A673 (cell line): ENCODE results near the gene COL4A2. TPM values are rescaled to one million over a fixed set of nuclear protein-coding genes. Genes with fewer than 3 reads are reported as not detected.

Source experiments
- BruUV-seq: library from RNA; stranded (reverse); fragments of 400-500 nt; replicated peaks from 2 replicates; lab custom pipeline; 2021; lab: Mats Ljungman, UMichigan
- CTCF ChIA-PET: fragments of 300-600 bp; sonication (Branson Sonifier 250); formaldehyde crosslinking; loops from one replicate; lab custom pipeline; 2022; ENCODE audit warnings: antibody characterized with exemption; lab: Charles Lee
- POLR2A ChIA-PET: fragments of 300-600 bp; sonication (Branson Sonifier 250); formaldehyde crosslinking; loops from one replicate; lab custom pipeline; 2022; ENCODE audit warnings: antibody characterized with exemption; ENCODE audit not compliant: low non-redundant PET; lab: Charles Lee
- DNase-seq: peaks from one replicate; pipeline ENCODE4 v3.0.0-alpha.2; 2015; ENCODE audit warnings: low spot score
- H3K27ac ChIP-seq: fragments of 200-600 bp; sonication (generic); 2 replicates; pipeline ENCODE4 v1.5.1; 2016; ENCODE audit warnings: mixed run types, low read depth, mild to moderate bottlenecking, mixed read lengths, antibody characterized with exemption, low read length; ENCODE audit not compliant: poor library complexity, severe bottlenecking
- H3K27me3 ChIP-seq: fragments of 200-600 bp; sonication (generic); replicated peaks from 2 replicates; pipeline ENCODE4 v1.6.1; 2017; ENCODE audit warnings: mixed run types, low read depth, mild to moderate bottlenecking, mixed read lengths, antibody characterized with exemption, low read length; ENCODE audit not compliant: insufficient read depth, poor library complexity
- H3K36me3 ChIP-seq: fragments of 200-600 bp; sonication (generic); 2 replicates; pipeline ENCODE4 v1.6.1; 2016; ENCODE audit warnings: mixed run types, mild to moderate bottlenecking, mixed read lengths, antibody characterized with exemption, low read length; ENCODE audit not compliant: insufficient read depth, poor library complexity, severe bottlenecking
- H3K4me1 ChIP-seq: fragments of 200-600 bp; sonication (generic); 2 replicates; pipeline ENCODE4 v1.6.1; 2017; ENCODE audit warnings: mixed run types, mild to moderate bottlenecking, mixed read lengths, antibody characterized with exemption, low read length; ENCODE audit not compliant: insufficient read depth, poor library complexity, severe bottlenecking
- H3K4me3 ChIP-seq: fragments of 200-600 bp; sonication (generic); 2 replicates; pipeline ENCODE4 v1.5.1; 2016; ENCODE audit warnings: low read depth, mixed run types, mild to moderate bottlenecking, mixed read lengths, low read length; ENCODE audit not compliant: poor library complexity, severe bottlenecking
- H3K9me3 ChIP-seq: fragments of 200-600 bp; sonication (generic); 2 replicates; pipeline ENCODE4 v1.6.1; 2016; ENCODE audit warnings: mixed run types, low read depth, mild to moderate bottlenecking, mixed read lengths, antibody characterized with exemption, low read length; ENCODE audit not compliant: poor library complexity, severe bottlenecking
- CTCF ChIP-seq: fragments of 300-800, 200-600 bp; sonication (generic); conservative IDR thresholded peaks from 2 replicates; pipeline ENCODE4 v1.5.1; 2017; ENCODE audit warnings: low read depth, mild to moderate bottlenecking, antibody characterized with exemption, low read length, moderate library complexity, mixed read lengths
- EZH2 ChIP-seq: fragments of 200-600 bp; sonication (generic); IDR thresholded peaks from 2 replicates; pipeline ENCODE4 v1.6.1; 2017; ENCODE audit warnings: borderline replicate concordance, low read depth, mild to moderate bottlenecking, mixed read lengths, antibody characterized with exemption, low read length; ENCODE audit not compliant: poor library complexity, severe bottlenecking
- intact Hi-C: fragments of 100-400 bp; cut with micrococcal nuclease; formaldehyde crosslinking; loops from one replicate; pipeline ENCODE4 v1.10.0; 2022; ENCODE audit not compliant: unreplicated experiment
- total RNA-seq: library from RNA; stranded (reverse); gene quantifications from 2 replicates; pipeline ENCODE4 v1.2.3, GENCODE V29; 2021

Gene COL4A2
- total RNA-seq, 1 experiment from 2014 or later, result 184 TPM

DNA sequence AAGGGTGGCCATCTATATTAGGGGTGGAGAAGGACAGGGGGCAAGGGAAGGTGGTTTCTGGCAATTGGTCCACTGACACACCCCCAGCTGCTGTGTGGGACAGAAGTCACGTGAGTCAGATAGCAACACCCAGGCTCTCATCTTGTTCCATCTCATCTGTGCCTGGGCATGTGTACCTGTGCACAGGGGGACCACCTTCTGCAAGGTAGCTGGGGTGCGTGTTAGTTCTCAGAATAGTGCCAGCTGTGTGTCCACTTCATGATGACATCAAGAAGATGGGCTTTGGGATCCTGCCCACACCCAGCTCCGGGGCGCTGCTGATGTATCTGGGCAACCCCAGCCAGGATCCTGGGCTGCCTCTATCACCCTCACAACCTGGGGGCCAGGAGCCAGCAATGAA lies 38.6 kb downstream of the COL4A2 start:
- Histone ChIP-seq H3K27me3 (no peaks in the 10 kb centered on the region), H3K4me3 (no peak overlapping the region), H3K9me3 (no peaks in the 10 kb centered on the region), H3K4me1 (peaks cover 22% of the 10 kb centered on the region), H3K27ac (no peak overlapping the region), H3K36me3 (no peaks in the 10 kb centered on the region)
- POLR2A ChIA-PET, result no interaction called here
- BruUV-seq, result no TSS peak
- TF ChIP-seq EZH2 (no peak), CTCF (no peak)
- CTCF ChIA-PET, result no interaction called here
- DNase-seq, result no peak
- intact Hi-C loops, result no loop called here

DNA sequence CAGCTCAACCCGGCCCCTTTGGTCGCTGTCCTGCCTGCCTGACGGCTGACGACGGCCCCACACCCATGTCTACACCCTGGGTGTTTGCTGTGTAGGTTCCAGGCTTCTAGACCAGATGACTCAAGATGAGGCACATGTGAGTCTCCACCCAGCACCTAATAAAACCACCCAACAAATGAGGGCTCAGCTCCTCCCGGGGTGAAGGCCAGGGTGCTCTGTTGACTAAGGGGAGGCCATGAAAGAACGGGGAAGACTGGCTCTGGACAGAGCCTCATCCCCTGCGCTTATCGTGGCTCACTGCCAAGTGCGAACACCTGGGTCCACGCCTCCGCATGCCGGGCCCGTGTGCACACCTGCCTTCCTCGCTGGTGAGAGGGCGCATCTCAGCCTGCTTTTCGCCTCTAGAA lies 39.6 kb downstream of the COL4A2 start:
- Histone ChIP-seq H3K27ac (no peak overlapping the region), H3K9me3 (no peaks in the 10 kb centered on the region), H3K4me3 (no peak overlapping the region), H3K4me1 (peaks cover 12% of the 10 kb centered on the region), H3K36me3 (no peaks in the 10 kb centered on the region), H3K27me3 (no peaks in the 10 kb centered on the region)
- intact Hi-C loops, result no loop called here
- TF ChIP-seq EZH2 (no peak), CTCF (no peak)
- no peak for DNase-seq
- CTCF ChIA-PET, result no interaction called here
- POLR2A ChIA-PET, result no interaction called here
- BruUV-seq, result no TSS peak

DNA sequence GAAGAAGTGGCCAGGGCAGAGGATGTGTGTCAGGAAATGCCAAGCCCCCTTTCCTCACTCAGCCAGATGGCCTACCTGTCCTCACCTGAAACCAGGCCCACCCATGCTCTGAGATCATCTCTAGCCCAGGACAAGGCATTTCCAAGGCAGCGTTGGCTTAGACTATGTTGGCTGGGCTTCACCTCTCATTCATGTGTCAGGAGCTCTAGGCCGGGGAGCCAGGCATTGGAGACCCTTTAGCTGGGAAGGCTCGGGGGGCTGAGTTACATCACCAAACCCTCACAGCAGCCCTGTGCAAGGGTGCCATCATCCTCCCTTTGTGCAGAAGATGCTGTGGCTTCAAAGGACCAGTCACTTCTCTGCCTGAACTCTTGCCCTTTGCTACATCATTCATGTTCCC lies 40.0 kb downstream of the COL4A2 start:
- Histone ChIP-seq H3K4me3 (no peak overlapping the region), H3K36me3 (no peaks in the 10 kb centered on the region), H3K4me1 (peaks cover 8% of the 10 kb centered on the region), H3K9me3 (no peaks in the 10 kb centered on the region), H3K27ac (no peak overlapping the region), H3K27me3 (no peaks in the 10 kb centered on the region)
- CTCF ChIA-PET, result no interaction called here
- POLR2A ChIA-PET, result no interaction called here
- intact Hi-C loops, result no loop called here
- BruUV-seq, result no TSS peak
- DNase-seq, result no peak
- TF ChIP-seq CTCF, result no peak
- TF ChIP-seq EZH2, result no peak
